ENCODE data around the gene UBASH3B.
"Not testable (repeated sequence)": the region's sequence is repeated elsewhere in the genome, so short reads cannot be mapped to it uniquely, and the experiment has no call there.

Gene UBASH3B

GRCh38 chr11:122723106-122723505, 67.6 kb downstream of the UBASH3B start:
- H3K4me3 ChIP-seq (ENCODE audit: low read depth, low read length), result no peak overlapping the region

GRCh38 chr11:122723576-122723975, 68.1 kb downstream of the UBASH3B start:
- H3K4me3 ChIP-seq (ENCODE audit: low read depth, low read length), result no peak overlapping the region
- DNase-seq (ENCODE audit: low read depth), result no peak

More at GRCh38 chr11:122723106-122723505, 67.6 kb downstream of the UBASH3B start:
- DNase-seq (ENCODE audit: low read depth), result no peak

GRCh38 chr11:122724520-122724919, 69.0 kb downstream of the UBASH3B start:
- no peak overlapping the region for H3K4me3 ChIP-seq (ENCODE audit: low read depth, low read length)
- no peak for DNase-seq (ENCODE audit: low read depth)

GRCh38 chr11:122726028-122726427, 70.5 kb downstream of the UBASH3B start:
- H3K4me3 ChIP-seq (ENCODE audit: low read depth, low read length), result no peak overlapping the region
- no peak for DNase-seq (ENCODE audit: low read depth)

GRCh38 chr11:122727101-122727929, 71.8 kb downstream of the UBASH3B start:
- DNase-seq (ENCODE audit: low read depth), result no peak
- H3K4me3 ChIP-seq (ENCODE audit: low read depth, low read length), result no peak overlapping the region

GRCh38 chr11:122728561-122728960, 73.0 kb downstream of the UBASH3B start:
- no peak overlapping the region for H3K4me3 ChIP-seq (ENCODE audit: low read depth, low read length)
- no peak for DNase-seq (ENCODE audit: low read depth)

- DNase-seq (ENCODE audit: low read depth), result no peak
These were observed 73.6 kb downstream of the UBASH3B start for GRCh38 chr11:122729139-122729538.

GRCh38 chr11:122730694-122731093, 75.2 kb downstream of the UBASH3B start:
- DNase-seq (ENCODE audit: low read depth); H3K4me3 ChIP-seq (ENCODE audit: low read depth, low read length): not testable (repeated sequence)

More at GRCh38 chr11:122729139-122729538, 73.6 kb downstream of the UBASH3B start:
- no peak overlapping the region for H3K4me3 ChIP-seq (ENCODE audit: low read depth, low read length)

- DNase-seq (ENCODE audit: low read depth), result peak; percentile 84
- no peak overlapping the region for H3K4me3 ChIP-seq (ENCODE audit: low read depth, low read length)
These were observed 76.0 kb downstream of the UBASH3B start for GRCh38 chr11:122731500-122731913.

- no peak for DNase-seq (ENCODE audit: low read depth)
- no peak overlapping the region for H3K4me3 ChIP-seq (ENCODE audit: low read depth, low read length)
These were observed 77.1 kb downstream of the UBASH3B start for GRCh38 chr11:122732342-122733315.

GRCh38 chr11:122733318-122733717, 77.8 kb downstream of the UBASH3B start:
- H3K4me3 ChIP-seq (ENCODE audit: low read depth, low read length), result no peak overlapping the region
- peak; percentile 93 for DNase-seq (ENCODE audit: low read depth)

GRCh38 chr11:122734848-122735496, 79.5 kb downstream of the UBASH3B start:
- H3K4me3 ChIP-seq (ENCODE audit: low read depth, low read length), result no peak overlapping the region

GRCh38 chr11:122737951-122738693, 82.6 kb downstream of the UBASH3B start:
- H3K4me3 ChIP-seq (ENCODE audit: low read depth, low read length), result no peak overlapping the region
- no peak for DNase-seq (ENCODE audit: low read depth)

More at GRCh38 chr11:122734848-122735496, 79.5 kb downstream of the UBASH3B start:
- no peak for DNase-seq (ENCODE audit: low read depth)

GRCh38 chr11:122741613-122742300, 86.2 kb downstream of the UBASH3B start:
- H3K4me3 ChIP-seq (ENCODE audit: low read depth, low read length), result no peak overlapping the region
- DNase-seq (ENCODE audit: low read depth), result peak; percentile 74

GRCh38 chr11:122742301-122743018, 86.9 kb downstream of the UBASH3B start:
- no peak overlapping the region for H3K4me3 ChIP-seq (ENCODE audit: low read depth, low read length)
- DNase-seq (ENCODE audit: low read depth), result peak; percentile 29

- DNase-seq (ENCODE audit: low read depth), result no peak
- H3K4me3 ChIP-seq (ENCODE audit: low read depth, low read length), result no peak overlapping the region
These were observed 87.7 kb downstream of the UBASH3B start for GRCh38 chr11:122743097-122743741.

GRCh38 chr11:122743949-122744348, 88.4 kb downstream of the UBASH3B start:
- H3K4me3 ChIP-seq (ENCODE audit: low read depth, low read length), result no peak overlapping the region
- DNase-seq (ENCODE audit: low read depth), result peak; percentile 34
